GM19467 (cell line): ENCODE data around the gene ZBTB34.
"Not testable (repeated sequence)": the region's sequence is repeated elsewhere in the genome, so short reads cannot be mapped to it uniquely, and the experiment has no call there.

Experiments used
- ATAC-seq: cut with Tn5 transposase; IDR thresholded peaks from one replicate; pipeline ENCODE4 v1.9.1; 2021; ENCODE audit warnings: mild to moderate bottlenecking, moderate library complexity; ENCODE audit not compliant: unreplicated experiment

ZBTB34 gene, protein sequence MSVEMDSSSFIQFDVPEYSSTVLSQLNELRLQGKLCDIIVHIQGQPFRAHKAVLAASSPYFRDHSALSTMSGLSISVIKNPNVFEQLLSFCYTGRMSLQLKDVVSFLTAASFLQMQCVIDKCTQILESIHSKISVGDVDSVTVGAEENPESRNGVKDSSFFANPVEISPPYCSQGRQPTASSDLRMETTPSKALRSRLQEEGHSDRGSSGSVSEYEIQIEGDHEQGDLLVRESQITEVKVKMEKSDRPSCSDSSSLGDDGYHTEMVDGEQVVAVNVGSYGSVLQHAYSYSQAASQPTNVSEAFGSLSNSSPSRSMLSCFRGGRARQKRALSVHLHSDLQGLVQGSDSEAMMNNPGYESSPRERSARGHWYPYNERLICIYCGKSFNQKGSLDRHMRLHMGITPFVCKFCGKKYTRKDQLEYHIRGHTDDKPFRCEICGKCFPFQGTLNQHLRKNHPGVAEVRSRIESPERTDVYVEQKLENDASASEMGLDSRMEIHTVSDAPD

DNA sequence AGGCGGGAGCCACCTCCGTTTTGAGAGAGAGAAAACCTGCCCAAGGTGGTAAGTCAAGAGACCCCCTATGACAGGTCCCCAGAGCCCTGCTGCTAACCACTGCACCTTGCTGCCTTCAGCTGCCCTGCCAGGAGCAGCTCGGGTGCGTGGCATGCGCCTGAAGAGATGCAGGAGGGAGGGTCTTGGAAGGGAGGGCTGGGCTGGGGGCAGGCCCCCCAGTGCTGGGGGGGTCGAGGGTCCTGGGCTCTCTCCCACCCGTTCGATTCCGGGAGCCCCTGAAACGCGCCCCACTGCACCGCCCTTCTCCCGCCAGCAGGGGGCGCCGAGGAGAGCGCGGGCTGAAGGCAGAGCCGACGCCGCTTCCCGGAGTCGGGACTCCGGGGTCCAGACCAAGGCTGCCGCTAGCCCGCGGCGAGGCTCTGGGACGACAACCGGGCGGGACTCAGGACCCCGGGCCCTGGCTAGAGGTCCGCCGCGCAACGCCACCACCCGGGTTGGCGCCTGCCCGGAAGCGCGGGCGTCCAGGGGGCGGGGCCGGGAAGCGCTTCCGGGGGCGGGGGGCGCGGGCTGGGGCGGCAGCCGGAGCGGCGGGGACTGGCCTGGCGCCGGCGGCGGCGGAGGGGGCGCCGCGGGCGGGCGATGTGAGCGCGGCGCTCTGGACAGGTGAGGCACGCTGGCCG, at the start of gene ZBTB34:
Gene ZBTB34, plus strand, starts transcription at position 563 of the 680 bp plus-strand sequence. CDS start 18,761 bp downstream, outside the sequence.
- peak; percentile 64 for ATAC-seq

DNA sequence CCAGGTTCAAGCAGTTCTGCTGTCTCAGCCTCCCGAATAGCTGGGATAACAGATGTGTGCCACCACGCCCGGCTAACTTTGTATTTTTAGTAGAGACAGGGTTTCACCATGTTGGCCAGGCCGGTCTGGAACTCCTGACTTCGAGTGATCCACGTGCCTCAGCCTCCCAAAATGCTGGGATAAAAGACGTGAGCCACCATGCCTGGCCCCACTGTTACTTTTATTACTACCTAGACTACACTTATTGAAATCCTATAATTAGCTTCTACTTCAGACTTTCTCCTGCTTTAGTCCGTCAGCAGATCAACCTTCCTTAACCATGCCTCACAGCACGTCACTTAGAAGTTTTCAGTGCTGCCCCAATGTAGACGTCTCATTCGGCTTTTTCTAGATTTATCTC, 47.4 kb upstream of the ZBTB34 start:
- ATAC-seq = no peak

DNA sequence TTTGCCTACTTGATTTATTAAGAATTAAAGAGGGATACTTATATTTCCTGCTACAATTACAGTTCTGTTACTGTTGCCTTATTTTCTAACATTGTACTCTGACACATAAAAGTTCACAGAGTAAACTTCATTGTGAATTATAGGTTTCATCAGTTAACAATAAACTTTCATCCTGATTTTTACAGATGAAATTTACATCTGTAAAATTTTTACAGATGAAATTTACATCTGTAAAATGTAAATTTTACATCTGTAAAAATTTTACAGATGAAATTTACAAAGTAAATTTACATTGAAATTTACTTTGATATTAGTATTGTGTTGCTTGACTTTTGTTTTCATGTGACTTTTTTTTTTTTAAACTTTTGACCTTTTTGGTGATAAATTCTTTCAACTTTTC, 46.3 kb upstream of the ZBTB34 start:
- ATAC-seq = no peak

DNA sequence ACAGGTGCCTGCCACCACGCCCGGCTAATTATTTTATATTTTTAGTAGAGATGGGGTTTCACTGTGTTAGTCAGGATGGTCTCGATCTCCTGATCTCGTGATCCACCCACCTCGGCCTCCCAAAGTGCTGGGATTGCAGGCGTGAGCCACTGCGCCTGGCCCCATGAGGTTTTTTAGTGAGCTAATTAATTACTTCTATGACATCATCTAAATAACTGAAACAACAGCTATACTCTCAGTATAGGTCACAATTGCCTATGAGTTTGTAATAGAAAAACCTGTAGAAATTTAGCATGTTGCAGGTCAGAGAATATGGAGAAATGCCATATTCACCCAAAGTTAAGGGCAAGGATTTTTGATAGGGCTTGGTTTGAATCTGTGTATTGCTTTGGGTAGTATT, 42.8 kb upstream of the ZBTB34 start:
- ATAC-seq = not testable (repeated sequence)

DNA sequence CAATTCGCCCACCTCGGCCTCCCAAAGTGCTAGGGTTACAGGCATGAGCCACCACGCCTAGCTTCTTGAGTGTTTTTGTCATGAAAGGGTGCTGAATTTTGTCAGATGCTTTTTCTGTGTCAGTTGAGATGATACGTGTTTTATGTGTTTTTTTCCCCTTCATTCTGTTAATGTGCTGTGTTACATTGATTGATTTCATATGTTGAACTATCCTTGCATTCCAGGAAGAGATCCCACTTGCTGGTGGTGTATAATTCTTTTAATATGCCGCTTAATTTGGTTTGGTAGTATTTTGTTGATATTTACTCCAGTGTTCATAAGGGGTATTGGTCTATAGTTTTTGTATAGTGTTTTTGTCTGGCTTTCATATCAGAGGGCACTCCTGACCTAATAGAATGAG, 42.0 kb upstream of the ZBTB34 start:
- no peak for ATAC-seq

DNA sequence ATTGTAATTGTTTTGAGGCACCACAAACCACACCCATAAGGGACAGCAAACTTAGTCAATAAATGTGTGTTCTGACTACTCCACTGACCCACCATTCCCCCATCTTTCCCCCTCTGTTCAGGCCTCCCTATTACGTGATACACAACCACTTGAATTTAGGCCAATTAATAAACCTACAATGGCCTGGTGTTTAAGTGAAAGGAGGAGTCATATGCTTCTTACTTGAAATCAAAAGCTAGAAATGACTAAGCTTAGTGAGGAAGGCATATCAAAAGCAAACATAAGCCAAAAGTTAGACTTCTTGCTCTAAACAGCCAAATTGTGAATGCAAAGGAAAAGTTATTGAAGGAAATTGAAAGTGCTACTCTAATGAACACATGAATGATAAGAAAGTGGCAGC, 41.0 kb upstream of the ZBTB34 start:
- ATAC-seq = no peak

DNA sequence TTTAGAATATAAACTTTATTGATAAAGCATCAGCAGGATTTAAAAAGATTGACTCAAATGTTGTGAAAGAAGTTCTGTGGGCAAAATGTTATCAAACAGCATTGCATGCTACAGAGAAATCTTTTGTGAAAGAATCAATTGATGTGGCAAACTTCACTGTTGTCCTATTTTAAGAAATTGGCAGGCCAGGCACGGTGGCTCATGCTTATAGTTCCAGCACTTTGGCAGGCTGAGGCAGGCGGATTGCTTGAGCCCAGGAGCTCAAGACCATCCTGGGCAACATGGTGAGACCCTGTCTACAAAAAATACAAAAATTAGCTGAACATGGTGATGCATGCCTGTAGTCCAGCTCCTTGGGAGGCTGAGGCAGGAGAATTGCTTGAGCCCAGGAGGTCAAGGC, 38.2 kb upstream of the ZBTB34 start:
- ATAC-seq = no peak

DNA sequence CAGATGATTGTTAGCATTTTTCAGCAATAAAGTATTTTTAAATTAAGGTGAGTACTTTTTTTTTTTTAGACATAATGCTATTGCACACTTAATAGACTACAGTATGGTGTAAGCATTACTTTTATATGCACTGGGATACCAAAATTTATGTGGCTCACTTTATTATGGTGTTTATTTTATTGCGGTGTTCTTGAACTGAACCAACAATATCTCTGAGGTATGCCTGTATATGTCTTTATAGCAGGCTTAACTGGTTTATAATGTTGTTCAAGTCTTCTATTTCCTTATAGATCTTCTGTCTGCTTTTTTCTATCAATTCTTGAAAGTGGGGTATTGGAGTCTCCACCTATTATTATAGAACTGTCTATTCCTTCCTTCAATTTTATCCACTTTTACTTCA, 37.6 kb upstream of the ZBTB34 start:
- ATAC-seq = no peak

DNA sequence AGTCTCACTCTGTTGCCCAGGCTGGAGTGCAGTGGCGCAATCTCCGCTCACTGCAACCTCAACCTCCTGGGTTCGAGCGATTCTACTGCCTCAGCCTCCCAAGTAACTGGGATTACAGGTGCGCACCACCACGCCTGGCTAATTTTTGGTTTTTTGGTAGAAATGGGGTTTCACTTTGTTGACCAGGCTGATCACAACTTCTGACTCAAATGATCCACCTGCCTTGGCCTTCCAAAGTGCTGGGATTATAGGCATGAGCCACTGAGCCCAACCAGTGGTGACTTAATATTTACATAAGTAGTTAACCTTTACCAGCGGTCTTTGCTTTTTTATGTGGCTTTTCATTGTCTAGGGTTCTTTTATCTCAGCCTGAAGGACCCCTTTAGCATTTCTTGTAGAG, 36.4 kb upstream of the ZBTB34 start:
- ATAC-seq = not testable (repeated sequence)

DNA sequence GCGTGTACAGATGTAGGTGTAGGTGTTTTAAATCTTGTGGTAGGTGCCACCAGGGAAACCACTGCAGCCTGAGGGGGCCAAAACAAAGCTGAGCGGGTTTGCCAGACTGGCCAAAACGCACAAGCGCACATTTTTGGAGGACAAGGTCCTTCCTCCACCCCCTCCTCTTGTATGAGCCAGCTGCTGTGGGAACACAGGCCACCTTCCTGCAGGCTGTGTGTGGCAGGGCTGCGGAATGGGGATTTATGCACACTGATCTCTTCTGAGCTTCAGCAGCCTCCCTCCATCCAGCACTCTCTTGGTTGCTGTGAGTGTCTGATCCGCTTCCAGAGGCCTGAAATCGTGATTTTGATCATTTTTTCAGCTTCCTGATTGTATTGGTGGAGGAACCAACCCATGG, 33.2 kb upstream of the ZBTB34 start:
- no peak for ATAC-seq

DNA sequence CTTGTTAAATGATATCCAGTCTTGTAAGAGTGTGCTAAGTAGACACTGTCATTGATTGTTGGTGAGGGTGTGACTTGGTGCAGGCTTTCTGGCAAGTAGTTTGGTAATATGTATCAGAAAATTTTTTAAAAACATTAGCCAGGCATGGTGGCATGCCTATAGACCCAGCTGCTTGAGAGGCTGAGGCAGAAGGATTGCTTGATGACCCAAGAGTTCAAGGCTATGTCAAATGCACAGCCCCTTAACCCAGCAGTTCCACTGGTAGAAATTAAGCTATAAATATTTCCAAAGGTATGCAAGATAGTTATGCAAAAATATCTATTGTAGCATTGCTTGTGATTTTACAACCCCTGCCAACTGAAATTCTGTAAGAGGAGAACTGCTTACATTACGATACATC, 31.4 kb upstream of the ZBTB34 start:
- ATAC-seq = no peak

DNA sequence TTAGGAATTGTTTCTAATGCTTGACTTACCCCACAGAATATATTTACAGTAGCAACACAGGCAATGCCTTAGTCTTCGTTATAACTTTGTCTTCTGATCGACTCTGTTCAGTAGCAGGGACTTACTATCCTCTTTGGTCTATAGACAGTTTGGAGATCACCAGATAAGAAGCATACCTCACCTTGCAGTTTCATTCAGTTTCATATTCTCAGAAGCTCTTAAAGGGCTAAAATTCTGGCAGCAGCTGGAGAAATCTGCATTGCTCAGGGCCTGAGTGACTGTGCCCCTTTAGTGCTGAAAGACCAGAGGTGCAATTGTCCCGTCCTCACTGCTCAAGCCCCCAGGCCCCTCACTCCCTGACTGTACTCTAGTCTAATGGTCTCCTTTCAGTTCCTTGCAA, 29.6 kb upstream of the ZBTB34 start:
- ATAC-seq = no peak

DNA sequence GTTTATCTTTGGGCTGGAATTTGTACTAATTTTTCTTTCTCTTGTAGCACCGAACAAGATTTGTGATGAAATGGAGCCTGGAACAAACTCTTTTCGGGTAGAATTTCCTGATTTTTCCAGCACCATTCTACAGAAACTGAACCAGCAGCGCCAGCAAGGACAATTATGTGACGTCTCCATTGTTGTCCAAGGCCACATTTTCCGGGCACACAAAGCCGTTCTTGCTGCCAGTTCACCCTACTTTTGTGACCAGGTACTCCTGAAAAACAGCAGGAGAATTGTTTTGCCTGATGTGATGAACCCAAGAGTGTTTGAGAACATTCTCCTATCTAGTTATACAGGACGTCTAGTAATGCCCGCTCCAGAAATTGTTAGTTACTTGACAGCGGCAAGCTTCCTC, 28.0 kb upstream of the ZBTB34 start:
- ATAC-seq = no peak

DNA sequence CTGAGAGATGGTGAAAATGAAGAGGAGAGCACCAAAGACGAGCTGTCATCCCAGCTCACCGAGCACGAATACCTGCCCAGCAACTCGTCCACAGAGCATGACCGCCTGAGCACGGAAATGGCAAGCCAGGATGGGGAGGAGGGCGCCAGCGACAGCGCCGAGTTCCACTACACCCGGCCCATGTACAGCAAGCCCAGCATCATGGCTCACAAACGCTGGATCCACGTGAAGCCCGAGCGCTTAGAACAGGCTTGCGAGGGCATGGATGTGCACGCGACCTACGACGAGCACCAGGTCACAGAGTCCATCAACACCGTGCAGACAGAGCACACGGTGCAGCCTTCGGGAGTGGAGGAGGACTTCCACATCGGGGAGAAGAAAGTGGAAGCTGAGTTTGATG, 27.4 kb upstream of the ZBTB34 start:
- ATAC-seq = no peak

DNA sequence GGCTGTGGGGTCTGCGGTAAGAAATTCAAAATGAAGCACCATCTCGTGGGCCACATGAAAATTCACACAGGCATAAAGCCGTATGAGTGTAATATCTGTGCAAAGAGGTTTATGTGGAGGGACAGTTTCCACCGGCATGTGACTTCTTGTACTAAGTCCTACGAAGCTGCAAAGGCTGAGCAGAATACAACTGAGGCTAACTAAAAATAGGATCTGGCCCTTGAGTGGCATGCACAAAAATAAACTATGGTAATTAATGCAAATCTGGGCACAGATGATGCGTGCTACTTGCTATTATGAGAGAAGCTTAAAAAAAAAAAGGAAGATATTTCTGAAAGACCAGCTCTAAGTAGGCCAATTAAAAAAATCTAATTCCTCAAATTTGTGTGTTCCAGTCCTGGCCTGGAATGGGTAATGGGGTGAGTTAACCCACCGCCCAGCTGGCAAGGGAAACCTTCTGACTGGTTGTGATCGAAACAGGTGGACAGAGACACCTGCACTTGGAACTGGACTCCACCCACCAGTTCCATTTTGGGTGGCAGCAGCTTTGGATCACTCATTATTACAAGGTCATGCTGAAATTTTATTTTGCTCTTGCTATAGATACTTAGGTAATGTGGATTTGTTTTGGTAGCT, 26.6 kb upstream of the ZBTB34 start:
- no peak for ATAC-seq

DNA sequence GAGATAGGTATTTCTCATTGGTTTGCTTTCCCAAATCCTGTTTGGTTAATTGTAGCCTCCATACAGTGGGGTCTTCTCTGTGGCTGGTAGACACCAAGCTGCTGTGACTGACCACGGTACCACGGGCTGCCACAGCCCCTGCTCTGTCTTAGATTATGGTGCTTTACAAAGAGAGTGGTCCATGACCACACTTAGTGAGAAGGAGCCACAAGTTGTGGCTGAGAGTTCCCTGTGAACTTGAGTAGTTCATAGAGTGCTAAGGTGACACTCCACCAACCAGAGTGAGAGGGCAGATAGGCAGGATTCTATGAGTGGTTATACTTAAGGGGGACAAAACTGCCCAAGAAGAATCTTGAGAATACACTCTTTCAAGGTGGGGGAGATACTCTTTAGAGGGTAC, 25.8 kb upstream of the ZBTB34 start:
- ATAC-seq = no peak

DNA sequence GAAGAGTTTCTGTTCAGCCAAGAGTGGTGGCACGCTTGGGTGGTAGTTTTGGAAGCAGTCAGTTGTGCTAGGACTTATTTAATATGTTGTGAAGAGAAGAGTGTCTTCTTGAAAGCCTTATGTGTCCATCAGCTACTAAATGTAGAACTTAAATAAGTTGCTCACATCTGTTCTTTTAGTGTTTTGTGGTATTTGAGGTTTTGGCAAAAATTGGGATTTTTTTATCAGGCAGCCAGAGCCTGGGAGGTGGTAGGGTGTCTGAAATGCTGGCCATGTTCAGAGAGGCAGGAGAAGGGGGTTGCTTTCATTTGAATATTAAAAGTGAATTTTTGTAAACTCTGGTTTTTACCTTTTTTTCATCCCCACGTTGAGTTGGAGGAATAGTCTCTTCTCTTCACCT, 24.2 kb upstream of the ZBTB34 start:
- no peak for ATAC-seq

DNA sequence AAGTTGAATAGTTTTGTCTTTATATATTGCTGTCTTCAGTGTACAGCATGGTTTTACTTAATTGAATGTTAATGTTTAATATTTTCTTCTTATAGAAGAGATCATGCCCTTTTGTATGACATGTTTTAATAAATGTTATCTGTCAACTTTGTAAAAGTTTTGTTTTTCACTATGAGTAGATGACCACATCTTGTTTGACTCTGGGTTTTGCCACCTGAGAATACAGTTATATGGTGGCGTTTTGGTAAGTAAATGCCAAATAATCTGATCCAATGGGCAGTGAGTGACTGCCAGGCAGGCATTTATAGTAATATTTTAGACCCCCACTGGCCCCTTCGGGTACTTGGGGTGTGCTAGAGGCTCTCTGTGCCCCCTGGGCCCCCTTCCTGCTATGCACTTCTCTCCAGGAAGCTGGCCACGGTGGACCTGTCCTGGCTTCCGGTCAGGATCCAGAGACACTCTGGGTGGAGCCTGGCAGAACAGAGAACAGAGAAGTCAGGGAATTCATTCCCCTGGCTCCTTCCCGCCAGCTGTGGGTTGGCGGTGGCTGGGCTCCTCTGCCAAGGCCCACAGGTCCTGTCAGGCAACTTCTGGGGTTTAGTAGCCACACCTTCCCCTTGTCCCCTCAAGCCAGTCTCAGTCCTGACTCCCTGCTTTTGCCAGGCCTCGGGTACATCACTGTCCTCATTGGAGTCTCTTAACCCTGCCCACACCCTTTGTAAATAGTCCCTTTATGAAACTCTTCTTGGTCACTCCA, 22.2 kb upstream of the ZBTB34 start:
- no peak for ATAC-seq

DNA sequence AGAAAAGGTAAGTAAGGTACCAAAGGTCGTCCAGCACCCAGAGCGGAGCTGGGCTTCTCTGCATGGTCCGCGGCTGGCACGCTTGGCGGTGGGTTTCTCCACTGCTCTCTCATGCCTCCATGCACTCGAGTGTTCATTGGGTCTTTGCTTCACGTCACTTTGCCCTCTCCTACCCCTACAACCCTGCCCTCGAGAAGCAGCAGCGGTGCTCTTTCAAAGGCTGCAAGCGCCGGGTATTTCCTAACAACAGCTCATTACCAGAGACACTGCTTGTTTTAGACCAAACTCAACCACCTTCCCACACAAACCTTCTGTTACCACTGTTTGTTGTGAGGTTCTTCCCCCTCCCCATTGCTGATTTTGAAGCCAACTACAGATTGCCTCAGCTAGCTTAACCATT, 21.5 kb upstream of the ZBTB34 start:
- no peak for ATAC-seq

DNA sequence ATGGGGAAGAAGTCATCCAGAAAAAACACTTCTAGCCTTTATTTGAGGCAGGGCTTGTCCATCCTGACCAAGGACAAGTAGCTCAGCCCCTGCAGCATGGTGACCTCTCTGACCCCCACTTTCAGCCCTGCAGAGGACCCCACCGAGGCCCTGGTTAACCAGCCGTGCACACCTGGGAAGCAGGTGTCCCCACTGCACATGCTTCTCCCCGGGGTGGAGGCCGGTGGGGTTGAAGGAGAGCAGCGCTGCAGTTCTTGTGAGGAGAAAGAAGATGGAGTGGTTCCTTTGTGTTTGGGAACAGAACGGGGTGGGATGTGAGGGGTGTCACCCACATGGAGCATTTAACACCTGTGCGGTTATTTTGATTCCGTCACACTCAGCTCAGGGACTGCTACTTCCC, 21.1 kb upstream of the ZBTB34 start:
- ATAC-seq = no peak

DNA sequence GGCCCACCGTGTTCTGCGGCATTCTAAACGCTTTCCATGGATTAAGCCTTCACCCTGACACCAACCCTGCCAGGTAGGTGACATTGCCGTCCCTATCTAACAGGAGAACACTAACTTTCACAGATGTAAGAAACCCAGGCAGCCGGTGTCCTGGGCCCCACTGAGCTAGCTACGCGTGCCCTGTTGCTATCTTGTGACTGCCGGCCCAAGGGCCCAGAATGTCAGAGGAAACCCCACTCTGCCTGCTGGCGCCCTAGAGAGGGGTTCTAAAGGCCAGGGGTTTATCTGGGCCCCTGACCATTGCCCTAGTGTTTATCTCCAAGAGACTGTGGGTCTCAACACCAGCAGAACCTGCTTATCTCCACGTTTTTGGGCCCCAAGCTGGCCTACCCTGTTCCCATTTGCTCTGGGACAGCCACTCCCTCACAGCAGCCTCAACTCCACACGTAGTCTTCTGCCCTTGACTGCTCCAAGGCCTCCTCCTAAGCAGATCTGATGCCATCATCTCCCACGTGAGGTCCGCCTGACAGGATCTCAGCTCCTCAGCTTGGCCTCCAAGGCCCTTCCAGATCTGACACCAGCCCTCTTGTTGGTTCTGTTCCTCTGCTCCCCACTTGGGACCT, 18.1 kb upstream of the ZBTB34 start:
- no peak for ATAC-seq
